ENCODE measurements around the gene LFNG. TPM values are rescaled to one million over a fixed set of nuclear protein-coding genes. Genes with fewer than 3 reads are reported as not detected.

LFNG gene
- total RNA-seq, 1 donor from 2014 or later, result 10.6 TPM

DNA sequence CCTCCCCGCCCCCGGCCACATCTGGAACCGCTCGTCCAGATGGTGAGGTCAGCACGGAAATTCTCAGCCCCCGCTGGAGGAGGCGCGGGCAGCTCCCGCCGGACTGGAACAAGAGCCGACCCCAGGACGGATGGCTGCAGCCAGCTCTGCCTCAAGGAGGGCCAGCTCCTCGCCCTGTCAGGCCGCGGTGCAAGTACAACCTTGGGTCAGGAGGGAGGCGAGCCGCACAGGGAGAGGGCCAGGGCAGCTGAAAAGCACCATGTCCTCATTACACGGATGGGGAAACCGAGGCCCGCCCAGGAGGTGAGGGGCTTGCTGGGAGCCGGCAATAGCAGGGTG lies 39.5 kb upstream of the LFNG start:
- Mint-ChIP-seq H3K4me3 (ENCODE audit: low read depth) (no peak overlapping the region), H3K4me1 (ENCODE audit: low read depth) (no peaks in the 10 kb centered on the region), H3K27me3 (peaks cover 4% of the 10 kb centered on the region), H3K36me3 (ENCODE audit: insufficient read depth) (no peaks in the 10 kb centered on the region), H3K9me3 (ENCODE audit: low read depth) (no peaks in the 10 kb centered on the region), H3K27ac (no peak overlapping the region)
- TF ChIP-seq, protein P1, sequence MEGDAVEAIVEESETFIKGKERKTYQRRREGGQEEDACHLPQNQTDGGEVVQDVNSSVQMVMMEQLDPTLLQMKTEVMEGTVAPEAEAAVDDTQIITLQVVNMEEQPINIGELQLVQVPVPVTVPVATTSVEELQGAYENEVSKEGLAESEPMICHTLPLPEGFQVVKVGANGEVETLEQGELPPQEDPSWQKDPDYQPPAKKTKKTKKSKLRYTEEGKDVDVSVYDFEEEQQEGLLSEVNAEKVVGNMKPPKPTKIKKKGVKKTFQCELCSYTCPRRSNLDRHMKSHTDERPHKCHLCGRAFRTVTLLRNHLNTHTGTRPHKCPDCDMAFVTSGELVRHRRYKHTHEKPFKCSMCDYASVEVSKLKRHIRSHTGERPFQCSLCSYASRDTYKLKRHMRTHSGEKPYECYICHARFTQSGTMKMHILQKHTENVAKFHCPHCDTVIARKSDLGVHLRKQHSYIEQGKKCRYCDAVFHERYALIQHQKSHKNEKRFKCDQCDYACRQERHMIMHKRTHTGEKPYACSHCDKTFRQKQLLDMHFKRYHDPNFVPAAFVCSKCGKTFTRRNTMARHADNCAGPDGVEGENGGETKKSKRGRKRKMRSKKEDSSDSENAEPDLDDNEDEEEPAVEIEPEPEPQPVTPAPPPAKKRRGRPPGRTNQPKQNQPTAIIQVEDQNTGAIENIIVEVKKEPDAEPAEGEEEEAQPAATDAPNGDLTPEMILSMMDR (IDR thresholded peaks at IDR 0.05; ENCODE audit: unreplicated experiment), result no peak
- DNase-seq (ENCODE audit: low spot score, unreplicated experiment), result no peak

DNA sequence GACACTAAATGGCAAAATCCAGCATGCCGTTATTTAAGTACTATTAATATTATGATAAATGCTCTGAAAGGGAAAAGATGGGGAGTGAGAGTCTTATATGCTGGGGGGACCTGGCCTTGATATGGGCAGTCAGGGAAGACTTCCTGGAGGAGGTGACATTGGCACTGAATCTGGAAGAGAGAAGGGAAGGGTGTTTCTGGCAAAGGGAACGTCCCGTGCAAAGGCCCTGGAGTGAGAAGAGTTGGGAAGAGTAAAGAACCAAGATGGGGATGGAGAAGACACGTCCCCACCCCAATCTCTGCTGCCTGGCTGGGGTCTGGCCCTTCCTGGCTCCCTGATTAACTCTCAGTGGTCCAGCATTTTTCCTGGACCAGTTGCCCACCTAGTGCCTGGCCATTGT lies 38.4 kb upstream of the LFNG start:
- no peaks in the 10 kb centered on the region for H3K4me1 Mint-ChIP-seq (ENCODE audit: low read depth)
- no peaks in the 10 kb centered on the region for H3K9me3 Mint-ChIP-seq (ENCODE audit: low read depth)
- no peak overlapping the region for H3K27ac Mint-ChIP-seq
- H3K4me3 Mint-ChIP-seq (ENCODE audit: low read depth), result no peak overlapping the region
- H3K36me3 Mint-ChIP-seq (ENCODE audit: insufficient read depth), result no peaks in the 10 kb centered on the region
- no peak for DNase-seq (ENCODE audit: low spot score, unreplicated experiment)
- TF ChIP-seq, protein P1 (IDR thresholded peaks at IDR 0.05; ENCODE audit: unreplicated experiment), result no peak
- peaks cover 4% of the 10 kb centered on the region for H3K27me3 Mint-ChIP-seq

DNA sequence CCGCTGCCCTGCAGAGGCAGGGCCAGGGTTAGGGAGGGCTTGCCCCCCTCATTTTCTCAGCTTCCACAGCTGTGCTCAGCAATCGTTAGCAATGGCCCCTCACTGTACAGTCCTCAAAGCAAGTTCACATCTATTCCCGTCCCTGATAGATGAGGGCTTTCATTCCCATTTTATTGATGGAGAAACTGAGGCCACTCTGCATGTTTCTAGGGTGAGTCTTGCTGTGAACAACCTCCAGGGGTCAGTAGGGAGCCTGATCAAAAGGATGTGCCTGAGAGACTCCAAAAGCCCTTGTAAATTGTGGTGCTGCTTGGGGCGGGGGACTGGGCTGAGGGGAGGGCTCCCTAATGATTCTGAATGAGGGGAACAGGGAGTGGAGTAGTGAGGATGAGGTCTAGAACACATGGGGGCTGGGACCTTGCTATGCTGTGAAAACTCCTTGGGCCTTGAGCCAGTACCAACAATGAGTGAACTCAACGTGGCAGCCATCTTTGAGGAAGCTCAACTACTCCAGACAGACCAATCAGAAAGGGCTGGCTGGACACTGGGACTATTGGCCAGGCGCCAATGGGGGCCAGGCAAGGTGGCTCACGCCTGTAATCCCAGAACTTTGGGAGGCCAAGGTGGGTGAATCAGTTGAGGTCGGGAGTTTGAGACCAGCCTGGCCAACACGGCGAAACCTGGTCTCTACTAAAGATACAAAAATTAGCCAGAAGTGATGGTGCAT lies 36.7 kb upstream of the LFNG start:
- Mint-ChIP-seq H3K4me1 (ENCODE audit: low read depth) (no peaks in the 10 kb centered on the region), H3K36me3 (ENCODE audit: insufficient read depth) (no peaks in the 10 kb centered on the region), H3K27me3 (peaks cover 4% of the 10 kb centered on the region), H3K9me3 (ENCODE audit: low read depth) (no peaks in the 10 kb centered on the region), H3K27ac (no peak overlapping the region), H3K4me3 (ENCODE audit: low read depth) (no peak overlapping the region)
- DNase-seq (ENCODE audit: low spot score, unreplicated experiment), result no peak
- TF ChIP-seq, protein P1 (IDR thresholded peaks at IDR 0.05; ENCODE audit: unreplicated experiment), result no peak

GRCh38 chr7:2483494-2483893 lies 36.1 kb upstream of the LFNG start:
- no peaks in the 10 kb centered on the region for H3K4me1 Mint-ChIP-seq (ENCODE audit: low read depth)
- TF ChIP-seq, protein P1 (IDR thresholded peaks at IDR 0.05; ENCODE audit: unreplicated experiment), result no peak
- no peaks in the 10 kb centered on the region for H3K36me3 Mint-ChIP-seq (ENCODE audit: insufficient read depth)
- H3K4me3 Mint-ChIP-seq (ENCODE audit: low read depth), result no peak overlapping the region
- no peak overlapping the region for H3K27ac Mint-ChIP-seq
- no peak for DNase-seq (ENCODE audit: low spot score, unreplicated experiment)
- H3K27me3 Mint-ChIP-seq, result peaks cover 4% of the 10 kb centered on the region
- no peaks in the 10 kb centered on the region for H3K9me3 Mint-ChIP-seq (ENCODE audit: low read depth)

GRCh38 chr7:2484868-2485267 lies 34.7 kb upstream of the LFNG start:
- TF ChIP-seq, protein P1 (IDR thresholded peaks at IDR 0.05; ENCODE audit: unreplicated experiment), result no peak
- Mint-ChIP-seq H3K9me3 (ENCODE audit: low read depth) (no peaks in the 10 kb centered on the region), H3K4me3 (ENCODE audit: low read depth) (no peak overlapping the region), H3K27ac (no peak overlapping the region), H3K36me3 (ENCODE audit: insufficient read depth) (no peaks in the 10 kb centered on the region), H3K4me1 (ENCODE audit: low read depth) (no peaks in the 10 kb centered on the region), H3K27me3 (no peaks in the 10 kb centered on the region)
- DNase-seq (ENCODE audit: low spot score, unreplicated experiment), result no peak
